ENCODE measurements around the gene ASIC4.

Gene ASIC4

DNA sequence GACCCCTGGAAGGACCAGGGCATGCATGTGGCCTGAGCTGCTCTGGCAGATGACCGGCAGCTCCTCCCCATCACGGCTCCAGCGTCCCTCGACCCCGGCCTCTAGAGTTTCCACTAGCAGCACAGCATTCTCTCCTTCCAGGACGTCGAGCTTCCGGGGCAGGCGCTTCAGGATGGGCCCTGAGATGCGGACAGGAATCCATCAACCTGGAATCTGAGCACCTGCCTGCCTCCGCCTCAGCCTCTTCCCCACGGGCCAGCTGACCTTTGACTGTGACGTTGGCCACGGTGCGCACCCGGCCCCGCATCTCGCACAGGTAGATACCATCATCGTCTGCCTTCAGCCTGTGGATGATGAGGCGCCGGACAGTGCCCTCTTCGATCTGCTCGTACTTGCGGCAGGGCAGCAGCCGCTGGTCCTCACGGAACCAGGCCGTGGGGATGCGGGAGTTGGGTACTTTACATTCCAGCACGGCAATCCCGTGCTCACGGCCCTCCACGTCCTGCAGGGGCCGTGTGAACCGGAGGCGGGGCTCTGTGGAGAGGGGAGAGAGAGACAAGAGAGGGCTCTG lies 53.6 kb downstream of the ASIC4 start:
- DNase-seq (ENCODE audit: low read depth in 2 of 2): no peak

DNA sequence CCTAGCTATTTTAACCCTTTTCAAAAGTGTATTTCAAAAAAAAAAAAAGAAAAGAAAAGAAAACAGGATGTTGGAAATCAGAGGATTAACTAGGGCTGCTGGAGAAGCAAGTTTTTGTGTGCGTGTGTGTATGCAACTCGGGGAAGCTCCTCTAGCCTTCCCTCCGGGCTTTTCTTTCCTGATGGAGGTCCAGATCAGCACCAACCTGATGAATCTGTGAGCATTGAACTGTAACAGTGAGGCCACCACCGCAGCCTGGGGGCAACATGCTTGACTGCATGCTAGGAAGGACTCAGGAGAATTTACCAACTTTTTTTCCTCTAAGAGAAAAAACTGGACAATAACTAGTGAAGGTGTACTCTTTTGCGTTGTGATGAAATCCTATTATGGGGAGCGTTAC lies 54.8 kb downstream of the ASIC4 start:
- DNase-seq (ENCODE audit: low read depth in 2 of 2): no peak

DNA sequence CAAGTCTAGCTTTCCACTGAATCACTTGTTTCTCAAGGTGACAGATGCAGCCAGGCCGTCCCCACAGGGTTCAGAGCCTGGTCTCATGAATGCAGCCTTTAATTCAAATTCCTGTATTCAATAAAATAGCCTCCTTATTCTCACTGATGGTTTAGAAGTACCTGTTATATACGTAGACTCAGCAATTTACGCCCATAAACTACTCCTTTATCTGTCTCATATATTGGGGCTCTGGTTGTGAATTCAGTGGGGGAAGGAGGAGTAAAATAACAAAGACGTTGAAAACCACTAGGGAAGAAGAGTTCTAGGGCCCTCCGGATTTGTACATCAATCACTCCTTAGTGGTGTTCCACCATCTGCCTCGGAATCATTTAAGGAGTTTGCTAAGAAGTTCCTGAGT lies 55.4 kb downstream of the ASIC4 start:
- DNase-seq (ENCODE audit: low read depth in 2 of 2): no peak

DNA sequence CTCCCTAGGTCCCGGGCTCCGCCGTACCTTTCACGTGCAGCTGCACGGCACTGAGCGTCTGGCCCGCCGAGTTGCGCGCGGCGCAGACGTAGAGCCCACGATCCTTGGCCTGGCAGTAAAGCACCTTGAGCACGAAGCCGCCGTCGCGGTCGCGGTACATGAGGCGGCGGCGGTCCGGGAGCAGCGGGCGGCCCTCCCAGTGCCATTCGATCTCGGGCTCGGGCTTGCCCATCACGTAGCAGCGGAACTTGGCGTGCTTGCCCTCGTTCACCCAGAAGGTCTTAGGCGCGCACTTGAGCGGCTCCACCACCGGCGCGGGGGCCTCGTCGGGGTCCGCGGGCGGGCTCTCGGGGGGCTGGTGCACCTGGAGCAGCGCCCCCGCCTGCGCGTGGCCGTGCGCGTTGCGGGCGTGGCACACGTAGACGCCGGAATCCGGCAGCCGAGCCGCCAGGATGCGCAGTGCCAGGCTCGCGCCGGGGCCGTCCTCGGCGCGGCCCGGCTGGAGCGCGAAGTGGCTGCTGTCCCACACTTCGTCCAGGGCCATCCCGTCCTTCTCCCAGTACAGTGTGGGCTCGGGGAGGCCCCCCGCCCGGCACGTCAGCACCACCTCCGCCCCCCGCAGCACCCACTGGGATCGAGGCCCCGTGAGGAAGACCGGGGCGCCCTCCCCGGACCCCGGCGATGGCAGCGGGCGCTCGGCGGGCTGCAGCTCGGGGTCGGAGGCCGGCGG lies 56.1 kb downstream of the ASIC4 start:
- DNase-seq (ENCODE audit: low read depth in 2 of 2): no peak

DNA sequence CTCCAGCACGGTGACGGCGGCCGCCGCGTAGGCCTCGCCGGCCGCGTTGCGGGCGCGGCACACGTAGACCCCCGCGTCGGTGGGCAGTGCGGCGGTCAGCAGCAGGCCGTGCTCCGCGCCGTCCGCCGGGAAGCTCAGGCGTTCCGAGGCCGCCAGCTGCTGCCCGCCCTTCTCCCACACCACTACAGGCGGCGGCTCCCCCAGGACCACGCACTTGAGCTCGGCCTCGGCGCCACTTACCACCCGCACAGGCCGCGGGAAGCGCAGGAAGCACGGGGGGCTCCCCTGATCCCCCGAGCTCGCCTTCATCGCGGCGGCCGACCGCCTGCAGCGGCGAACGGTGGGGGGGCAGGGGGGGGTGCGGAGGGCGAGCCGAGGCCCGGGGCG lies 56.6 kb downstream of the ASIC4 start:
- DNase-seq (ENCODE audit: low read depth in 2 of 2): no peak

DNA sequence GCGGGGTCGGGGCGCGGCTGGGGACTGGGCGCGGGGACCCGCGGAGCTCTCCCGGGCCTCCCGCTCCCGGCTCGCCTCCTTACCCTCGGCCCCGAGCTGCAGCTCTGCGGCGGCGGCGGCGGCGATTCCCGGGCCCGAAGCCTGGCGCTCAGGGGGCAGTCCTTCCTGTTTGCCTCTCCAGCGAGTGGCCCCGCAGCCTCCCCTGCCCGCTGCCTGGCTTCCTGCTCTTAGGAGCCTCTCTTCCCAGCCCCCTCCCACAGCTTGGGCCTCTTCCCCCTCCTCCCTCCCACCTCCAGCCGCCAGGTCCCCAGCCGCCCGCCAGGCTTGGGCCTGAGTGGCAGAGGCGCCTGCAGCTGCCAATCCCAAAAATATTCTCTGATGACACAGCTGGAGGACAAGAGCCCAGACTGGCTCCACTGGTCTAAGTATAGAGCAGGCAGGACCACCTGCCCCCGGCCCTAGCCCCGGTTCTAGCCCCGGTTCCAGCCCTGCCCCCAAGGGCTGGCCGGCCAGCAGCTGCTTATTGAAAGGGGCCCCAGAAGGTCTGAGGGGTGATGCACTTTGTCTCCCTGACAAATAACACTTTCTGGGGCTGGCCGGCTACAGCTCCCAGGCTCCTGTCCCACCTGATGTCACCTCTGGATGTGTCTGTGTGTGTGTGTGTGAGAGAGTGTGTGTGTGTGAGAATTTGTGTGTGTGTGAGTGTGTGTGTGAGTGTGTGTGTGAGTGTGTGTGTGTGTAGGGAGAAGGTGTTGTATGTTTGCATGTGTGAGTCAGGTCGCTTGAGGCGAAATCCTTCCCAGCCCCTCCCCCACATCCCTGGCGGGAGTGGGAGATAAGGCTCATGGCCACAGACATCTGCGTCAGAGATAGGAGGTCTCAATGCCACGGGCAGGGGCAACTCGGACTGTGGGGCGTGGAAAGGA lies 57.3 kb downstream of the ASIC4 start, which contains the start of gene OBSL1:
TSS of gene OBSL1 (minus strand) at position 229 of the 926 bp plus-strand sequence. CDS start 307 bp downstream, outside the sequence.
- no peak for DNase-seq (ENCODE audit: low read depth in 2 of 2)

DNA sequence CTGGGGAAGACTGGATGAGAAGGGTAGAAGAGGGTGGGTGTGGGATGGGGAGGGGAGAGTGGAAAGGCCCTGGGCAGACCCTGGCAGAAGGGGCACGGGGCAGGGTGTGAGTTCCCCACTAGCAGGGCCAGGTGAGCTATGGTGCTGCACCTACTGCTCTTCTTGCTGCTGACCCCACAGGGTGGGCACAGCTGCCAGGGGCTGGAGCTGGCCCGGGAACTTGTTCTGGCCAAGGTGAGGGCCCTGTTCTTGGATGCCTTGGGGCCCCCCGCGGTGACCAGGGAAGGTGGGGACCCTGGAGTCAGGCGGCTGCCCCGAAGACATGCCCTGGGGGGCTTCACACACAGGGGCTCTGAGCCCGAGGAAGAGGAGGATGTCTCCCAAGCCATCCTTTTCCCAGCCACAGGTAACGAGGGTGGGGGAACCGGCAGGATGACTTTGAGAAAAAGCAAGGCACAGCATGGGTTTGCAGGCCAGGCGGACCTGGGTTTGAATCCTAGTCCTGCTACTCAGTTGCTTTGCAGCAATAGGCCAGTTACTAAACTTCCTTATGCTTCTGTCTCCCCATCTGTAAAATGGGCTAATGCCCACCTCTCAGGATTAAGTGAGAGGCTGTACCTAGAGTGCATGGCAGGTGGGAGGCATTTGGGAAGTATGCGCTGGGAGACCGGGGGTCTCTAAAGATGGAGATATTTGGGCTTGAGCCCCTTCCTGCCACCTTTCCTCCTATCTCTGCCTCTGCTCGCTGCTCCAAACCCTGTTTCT lies 58.1 kb downstream of the ASIC4 start, which contains the start of gene INHA:
TSS of gene INHA (plus strand) at position 74 of the 765 bp plus-strand sequence. CDS start at position 139, 65 bp downstream.
- DNase-seq (ENCODE audit: low read depth in 2 of 2): no peak

DNA sequence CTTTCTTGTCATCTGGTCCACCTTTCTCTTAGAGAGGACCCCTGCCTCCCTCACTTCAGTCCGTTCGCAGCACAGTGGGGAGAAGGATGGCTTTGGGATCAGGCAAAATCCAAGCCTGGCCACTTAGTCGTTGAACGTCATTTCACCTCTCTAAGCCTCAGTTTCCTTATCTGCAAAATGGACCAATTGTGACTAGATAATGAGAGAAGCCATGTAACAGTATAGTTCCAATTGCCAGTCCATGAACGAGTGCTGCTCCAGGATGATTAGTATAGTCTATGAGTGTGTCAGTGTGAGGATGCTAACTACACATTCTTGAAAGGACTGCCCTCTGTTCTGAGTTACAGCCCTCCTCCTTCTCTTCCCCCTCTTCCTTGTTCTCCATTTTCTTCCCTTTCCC lies 58.9 kb downstream of the ASIC4 start:
- no peak for DNase-seq (ENCODE audit: low read depth in 2 of 2)

DNA sequence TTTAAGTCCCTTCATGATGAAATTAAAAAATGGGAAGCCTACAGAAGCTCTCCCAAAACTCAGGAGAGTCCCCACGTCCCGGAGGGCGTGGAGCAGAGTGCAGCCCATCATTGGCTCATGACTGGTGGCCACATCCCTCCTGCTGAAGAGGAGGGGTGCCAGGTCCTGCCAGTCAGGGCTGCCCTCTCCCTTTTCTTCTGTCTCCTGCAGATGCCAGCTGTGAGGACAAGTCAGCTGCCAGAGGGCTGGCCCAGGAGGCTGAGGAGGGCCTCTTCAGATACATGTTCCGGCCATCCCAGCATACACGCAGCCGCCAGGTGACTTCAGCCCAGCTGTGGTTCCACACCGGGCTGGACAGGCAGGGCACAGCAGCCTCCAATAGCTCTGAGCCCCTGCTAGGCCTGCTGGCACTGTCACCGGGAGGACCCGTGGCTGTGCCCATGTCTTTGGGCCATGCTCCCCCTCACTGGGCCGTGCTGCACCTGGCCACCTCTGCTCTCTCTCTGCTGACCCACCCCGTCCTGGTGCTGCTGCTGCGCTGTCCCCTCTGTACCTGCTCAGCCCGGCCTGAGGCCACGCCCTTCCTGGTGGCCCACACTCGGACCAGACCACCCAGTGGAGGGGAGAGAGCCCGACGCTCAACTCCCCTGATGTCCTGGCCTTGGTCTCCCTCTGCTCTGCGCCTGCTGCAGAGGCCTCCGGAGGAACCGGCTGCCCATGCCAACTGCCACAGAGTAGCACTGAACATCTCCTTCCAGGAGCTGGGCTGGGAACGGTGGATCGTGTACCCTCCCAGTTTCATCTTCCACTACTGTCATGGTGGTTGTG lies 60.4 kb downstream of the ASIC4 start:
- no peak for DNase-seq (ENCODE audit: low read depth in 2 of 2)

DNA sequence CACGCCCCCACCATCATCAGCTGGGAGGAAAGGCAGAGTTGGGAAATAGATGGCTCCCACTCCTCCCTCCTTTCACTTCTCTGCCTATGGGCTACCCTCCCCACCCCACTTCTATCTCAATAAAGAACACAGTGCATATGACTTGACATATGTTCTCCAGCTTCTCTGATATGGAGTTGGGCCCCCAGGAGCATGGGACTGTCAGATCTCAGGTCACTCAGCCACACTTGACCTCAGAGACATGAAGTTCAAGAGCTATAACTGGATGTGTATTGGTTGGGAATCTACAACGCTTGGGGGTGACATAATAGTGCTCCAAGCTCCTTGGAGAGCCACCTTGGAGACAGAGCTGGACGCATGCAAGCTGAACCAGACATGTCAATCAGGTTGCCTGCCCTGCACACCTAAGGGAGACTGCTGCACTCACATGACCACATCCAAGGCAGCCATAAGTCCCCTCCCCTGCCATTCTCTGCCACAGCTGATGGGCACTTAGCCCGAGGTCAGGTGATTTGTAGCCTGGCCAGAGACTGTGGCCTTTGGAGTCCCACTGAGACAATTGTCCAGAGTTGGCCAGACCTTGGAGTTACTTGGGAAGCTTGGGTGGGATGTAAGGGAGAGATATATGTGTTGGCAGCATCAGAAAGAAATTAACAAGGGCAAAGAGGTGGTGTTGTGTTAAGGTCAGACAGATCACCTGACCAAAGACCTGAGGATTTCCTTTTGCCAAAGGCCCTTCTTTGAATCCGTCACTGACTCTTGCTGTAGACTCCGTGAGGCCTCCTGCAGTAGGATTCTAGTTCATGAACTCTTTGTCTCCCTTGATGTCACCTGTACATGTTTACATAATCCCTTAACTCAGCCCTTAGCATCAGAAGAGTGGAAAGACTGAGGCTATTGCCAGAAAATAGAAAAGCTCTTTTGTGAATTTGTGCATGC lies 61.6 kb downstream of the ASIC4 start:
- DNase-seq (ENCODE audit: low read depth in 2 of 2): no peak

DNA sequence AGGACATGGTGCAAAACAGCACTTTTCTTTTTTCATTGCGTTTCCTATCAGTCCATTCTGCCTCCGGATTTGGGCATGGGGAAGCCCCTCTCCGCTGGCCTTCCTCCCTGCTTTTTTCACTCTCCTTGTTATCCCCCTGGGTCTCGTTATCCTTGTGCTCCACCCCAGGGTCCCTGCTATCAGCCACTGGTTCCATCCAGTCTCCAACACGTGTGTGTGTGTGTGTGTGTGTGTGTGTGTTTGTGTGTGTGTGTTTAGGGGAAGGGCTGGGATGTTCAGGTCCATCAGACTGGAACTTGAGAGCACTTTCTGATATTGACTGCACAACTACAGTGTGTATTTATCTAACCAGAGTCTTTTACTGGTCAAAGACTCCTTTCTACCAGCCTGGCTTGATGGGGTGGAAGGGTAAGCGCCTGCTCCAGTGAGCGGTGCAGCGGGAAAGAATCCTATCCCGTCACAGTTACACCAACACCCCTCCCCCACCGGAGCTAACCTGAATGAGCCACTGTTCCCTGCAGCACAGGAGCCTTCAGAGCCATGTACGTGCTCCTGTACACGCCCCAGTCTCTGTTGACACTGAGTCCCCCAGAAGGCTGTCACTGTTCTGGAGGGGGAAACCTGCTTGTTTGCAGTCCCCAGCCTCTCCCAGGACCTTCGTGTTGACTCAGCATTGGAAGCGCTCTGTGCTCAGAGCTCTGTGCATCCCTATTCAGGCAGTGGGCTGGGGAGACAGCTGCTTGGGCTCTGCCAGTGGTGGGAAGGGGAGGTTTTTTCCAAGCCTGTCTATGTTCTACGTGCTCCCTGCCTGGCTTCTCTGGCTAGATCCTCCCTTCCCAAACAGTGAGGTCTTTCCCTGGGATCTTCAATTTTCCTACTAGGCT lies 62.5 kb downstream of the ASIC4 start:
- DNase-seq (ENCODE audit: low read depth in 2 of 2): no peak

DNA sequence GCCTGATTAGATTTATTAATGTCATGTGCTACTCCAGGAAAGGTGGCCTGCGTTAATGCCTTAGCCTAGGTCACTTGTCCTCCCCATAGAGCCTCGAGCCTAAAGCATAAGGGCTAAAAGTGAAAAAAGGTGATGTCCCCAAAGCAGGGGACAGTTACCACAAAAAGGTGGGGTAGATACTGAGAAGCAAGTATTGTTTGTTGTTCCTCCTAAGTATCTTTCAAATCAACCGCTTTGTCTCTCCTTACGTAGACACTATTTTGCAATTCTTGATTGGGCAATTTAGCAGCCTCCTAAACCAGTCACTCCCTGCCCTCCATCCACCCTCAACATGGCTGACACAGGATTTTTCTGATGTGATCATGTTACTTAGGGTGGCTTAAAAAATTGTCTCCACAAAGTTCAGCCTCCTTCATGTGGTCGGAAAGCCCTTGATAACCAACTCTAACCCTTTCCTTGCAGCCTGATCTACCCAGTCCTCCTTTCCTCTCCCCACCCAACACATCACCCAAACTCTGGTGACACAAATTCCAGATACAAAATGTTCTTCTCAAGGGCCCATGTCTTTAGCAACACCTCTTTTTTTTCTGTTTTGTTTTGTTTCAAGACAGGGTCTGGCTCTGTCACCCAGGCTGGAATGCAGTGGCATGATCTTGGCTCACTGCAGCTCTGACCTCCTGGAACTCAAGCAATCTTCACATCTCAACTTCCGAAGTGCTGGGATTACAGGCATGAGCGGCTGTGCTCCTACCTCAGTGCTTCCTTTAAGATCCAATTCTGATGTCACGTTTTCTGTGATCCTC lies 64.7 kb downstream of the ASIC4 start:
- DNase-seq (ENCODE audit: low read depth in 2 of 2): no peak

DNA sequence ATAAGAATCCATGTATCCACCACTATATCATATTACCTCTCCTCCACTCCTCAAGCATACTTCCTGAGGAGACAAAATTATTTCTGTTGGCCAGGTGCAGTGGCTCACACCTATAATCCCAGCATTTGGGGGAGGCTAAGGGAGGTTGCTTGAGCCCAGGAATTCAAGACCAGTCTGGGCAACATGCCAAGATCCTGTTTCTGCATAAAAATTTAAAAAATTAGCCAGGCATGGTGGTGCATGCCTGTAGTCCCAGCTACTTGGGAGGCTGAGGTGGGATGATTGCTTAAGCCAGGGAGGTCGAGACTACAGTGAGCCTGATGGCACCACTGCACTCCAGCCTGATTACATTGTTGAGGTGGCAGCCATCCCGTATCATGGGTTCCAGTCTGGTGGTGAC lies 67.1 kb downstream of the ASIC4 start:
- DNase-seq (ENCODE audit: low read depth in 2 of 2): no peak

Data from stimulated activated CD4-positive, alpha-beta T cell treated with anti-CD3 and anti-CD28 coated beads, Interleukin-15, amount 100 ng/mL, for 48 hours (primary cell).